WTC11 (cell line): Measurements from ENCODE around the gene LIMS2. TPM values are rescaled to one million over a fixed set of nuclear protein-coding genes. Genes with fewer than 3 reads are reported as not detected.

Source experiments
- ATAC-seq: fragments of 200-7000 bp; cut with Tn5 transposase; 2 replicates; pipeline ENCODE4 v1.10.0; 2021; ENCODE audit warnings: mild to moderate bottlenecking, moderate library complexity
- CTCF ChIA-PET: fragments of 300-600 bp; sonication (Branson Sonifier 250); formaldehyde crosslinking; loops from one replicate; lab custom pipeline; 2021; ENCODE audit warnings: antibody characterized with exemption; lab: Charles Lee
- POLR2A ChIA-PET: fragments of 350-600 bp; sonication (Branson Sonifier 250); formaldehyde crosslinking; loops from one replicate; lab custom pipeline; 2021; ENCODE audit warnings: antibody characterized with exemption; lab: Charles Lee
- DNase-seq: peaks from one replicate; pipeline ENCODE4 v3.0.0; 2021; ENCODE audit warnings: low spot score
- H3K27ac Mint-ChIP-seq: 2 replicates; pipeline ENCODE4 v1.8.0; 2021; ENCODE audit warnings: mixed read lengths
- H3K27me3 Mint-ChIP-seq: 2 replicates; pipeline ENCODE4 v1.8.0; 2021; ENCODE audit warnings: low read depth, mild to moderate bottlenecking, moderate library complexity, mixed read lengths
- H3K36me3 Mint-ChIP-seq: 2 replicates; pipeline ENCODE4 v1.8.0; 2021; ENCODE audit warnings: mixed read lengths
- H3K4me1 Mint-ChIP-seq: 2 replicates; pipeline ENCODE4 v1.8.0; 2022; ENCODE audit warnings: mixed read lengths
- H3K4me3 Mint-ChIP-seq: 2 replicates; pipeline ENCODE4 v1.8.0; 2021; ENCODE audit warnings: mild to moderate bottlenecking, moderate library complexity, mixed read lengths
- H3K9me3 Mint-ChIP-seq: 2 replicates; pipeline ENCODE4 v1.8.0; 2021; ENCODE audit warnings: mixed read lengths
- ARID4B ChIP-seq: sonication (generic); formaldehyde crosslinking; IDR thresholded peaks from 2 replicates; pipeline ENCODE4 v1.8.0; 2023; ENCODE audit warnings: missing genetic modification reagents, mild to moderate bottlenecking, borderline replicate concordance
- CBFB ChIP-seq: sonication (generic); formaldehyde crosslinking; IDR thresholded peaks from 2 replicates; pipeline ENCODE4 v1.8.1; 2022; ENCODE audit warnings: mild to moderate bottlenecking, low read depth, missing genetic modification reagents
- FOXK1 ChIP-seq: sonication (generic); formaldehyde crosslinking; IDR thresholded peaks from 2 replicates; pipeline ENCODE4 v1.8.0; 2022; ENCODE audit warnings: mild to moderate bottlenecking, moderate library complexity, missing genetic modification reagents
- GRHL2 ChIP-seq: fragments of 250-450 bp; sonication (Bioruptor Pico); IDR thresholded peaks from 2 replicates; pipeline ENCODE4 v1.8.0; 2022; ENCODE audit warnings: mild to moderate bottlenecking, moderate library complexity; ENCODE audit not compliant: insufficient replicate concordance, severe bottlenecking
- ZNF416 ChIP-seq: fragments of 250-450 bp; sonication (Bioruptor Pico); IDR thresholded peaks from 2 replicates; pipeline ENCODE4 v1.9.0; 2021; ENCODE audit warnings: mild to moderate bottlenecking, inconsistent platforms
- ZNF423 ChIP-seq: fragments of 250-450 bp; sonication (Bioruptor Pico); IDR thresholded peaks from 2 replicates; pipeline ENCODE4 v2.1.2; 2022; ENCODE audit warnings: mild to moderate bottlenecking, moderate library complexity
- ZNF512 ChIP-seq: sonication (generic); formaldehyde crosslinking; IDR thresholded peaks from 2 replicates; pipeline ENCODE4 v1.8.1; 2022; ENCODE audit warnings: missing genetic modification reagents, borderline replicate concordance
- total RNA-seq: library from RNA; stranded (reverse); gene quantifications from 3 replicates; pipeline ENCODE4 v1.2.3, GENCODE V29; 2021
- TF ChIP-seq, protein P1 (sequence below): sonication (generic); formaldehyde crosslinking; conservative IDR thresholded peaks from 2 replicates; pipeline ENCODE4 v1.8.1; 2022; ENCODE audit warnings: mild to moderate bottlenecking, missing genetic modification reagents
- TF ChIP-seq, protein P2 (sequence below): fragments of 250-450 bp; sonication (Bioruptor Pico); IDR thresholded peaks from 2 replicates; pipeline ENCODE4 v2.1.2; 2022; ENCODE audit warnings: mild to moderate bottlenecking, moderate library complexity

LIMS2 gene
- total RNA-seq, 1 experiment from 2014 or later = 2.4 TPM

DNA sequence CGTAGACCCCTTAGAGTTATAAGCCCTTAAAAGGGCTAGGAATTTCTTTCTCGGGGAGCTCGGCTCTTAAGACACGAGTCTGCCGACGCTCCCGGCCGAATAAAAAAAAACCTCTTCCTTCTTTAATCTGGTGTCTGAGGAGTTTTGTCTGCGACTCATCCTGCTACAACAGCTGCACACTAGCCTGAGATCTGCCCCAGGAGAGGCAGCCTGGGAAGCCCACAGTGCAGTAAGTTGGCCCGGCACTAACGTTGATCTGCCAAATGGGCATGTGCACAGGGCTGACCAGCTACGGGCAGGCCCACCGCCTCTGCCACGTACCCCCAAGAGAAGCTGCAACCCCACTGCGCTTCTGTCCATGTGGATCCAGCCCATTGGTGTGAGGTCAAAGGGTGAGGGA lies 8.4 kb upstream of the LIMS2 start:
- Mint-ChIP-seq H3K27me3 (peaks cover 6% of the 10 kb centered on the region), H3K9me3 (peaks cover 10% of the 10 kb centered on the region), H3K36me3 (peaks cover 5% of the 10 kb centered on the region), H3K27ac (no peak overlapping the region), H3K4me1 (no peaks in the 10 kb centered on the region), H3K4me3 (no peak overlapping the region)
- TF ChIP-seq FOXK1 (CRISPR knock-in tag) (no peak), GRHL2 (CRISPR knock-in tag) (no peak), ZNF416 (no peak), ZNF423 (no peak)
- TF ChIP-seq, protein P1, sequence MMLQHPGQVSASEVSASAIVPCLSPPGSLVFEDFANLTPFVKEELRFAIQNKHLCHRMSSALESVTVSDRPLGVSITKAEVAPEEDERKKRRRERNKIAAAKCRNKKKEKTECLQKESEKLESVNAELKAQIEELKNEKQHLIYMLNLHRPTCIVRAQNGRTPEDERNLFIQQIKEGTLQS (CRISPR knock-in tag) = no peak
- no peak for ATAC-seq
- no peak for DNase-seq
- ChIA-PET POLR2A (no interaction called here), CTCF (interaction anchor here (0.8 to 2.8 kb wide), 2 partner anchors 12 to 92 kb away, joined by 3 to 11 read pairs; no protein-coding TSS in a partner anchor)

DNA sequence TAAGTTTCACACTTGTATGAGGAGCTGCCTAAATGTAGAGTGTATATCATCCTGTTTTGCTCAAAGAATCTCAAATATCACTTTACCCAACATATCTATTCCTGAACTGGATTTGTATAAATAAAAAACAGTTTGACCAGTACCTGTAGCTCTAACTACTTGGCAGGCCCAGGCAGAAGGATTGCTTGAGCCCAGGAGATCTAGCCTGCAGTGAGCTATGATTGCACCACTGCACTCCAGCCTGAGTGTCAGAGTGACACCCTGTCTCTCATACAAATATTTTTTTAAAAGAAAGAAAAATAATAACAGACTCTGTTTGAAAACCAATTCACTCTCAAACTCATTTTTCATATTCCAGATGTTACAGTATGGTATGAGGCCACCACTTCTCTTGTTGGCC lies 7.7 kb upstream of the LIMS2 start:
- TF ChIP-seq, protein P2, sequence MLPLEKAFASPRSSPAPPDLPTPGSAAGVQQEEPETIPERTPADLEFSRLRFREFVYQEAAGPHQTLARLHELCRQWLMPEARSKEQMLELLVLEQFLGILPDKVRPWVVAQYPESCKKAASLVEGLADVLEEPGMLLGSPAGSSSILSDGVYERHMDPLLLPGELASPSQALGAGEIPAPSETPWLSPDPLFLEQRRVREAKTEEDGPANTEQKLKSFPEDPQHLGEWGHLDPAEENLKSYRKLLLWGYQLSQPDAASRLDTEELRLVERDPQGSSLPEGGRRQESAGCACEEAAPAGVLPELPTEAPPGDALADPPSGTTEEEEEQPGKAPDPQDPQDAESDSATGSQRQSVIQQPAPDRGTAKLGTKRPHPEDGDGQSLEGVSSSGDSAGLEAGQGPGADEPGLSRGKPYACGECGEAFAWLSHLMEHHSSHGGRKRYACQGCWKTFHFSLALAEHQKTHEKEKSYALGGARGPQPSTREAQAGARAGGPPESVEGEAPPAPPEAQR = no peak
- no peak for TF ChIP-seq CBFB (CRISPR knock-in tag)
- TF ChIP-seq ARID4B (CRISPR knock-in tag) = no peak
- DNase-seq (no peak), ATAC-seq (no peak)
- Mint-ChIP-seq H3K4me3 (no peak overlapping the region), H3K4me1 (no peaks in the 10 kb centered on the region), H3K36me3 (peaks cover 1% of the 10 kb centered on the region; the same call in 1 of the 2 replicates), H3K27me3 (peaks cover 9% of the 10 kb centered on the region), H3K27ac (no peak overlapping the region), H3K9me3 (peaks cover 3% of the 10 kb centered on the region)
- POLR2A ChIA-PET = no interaction called here
- CTCF ChIA-PET = interaction anchor here (0.8 to 2.8 kb wide), 2 partner anchors 13 to 92 kb away, joined by 3 to 11 read pairs; no protein-coding TSS in a partner anchor

DNA sequence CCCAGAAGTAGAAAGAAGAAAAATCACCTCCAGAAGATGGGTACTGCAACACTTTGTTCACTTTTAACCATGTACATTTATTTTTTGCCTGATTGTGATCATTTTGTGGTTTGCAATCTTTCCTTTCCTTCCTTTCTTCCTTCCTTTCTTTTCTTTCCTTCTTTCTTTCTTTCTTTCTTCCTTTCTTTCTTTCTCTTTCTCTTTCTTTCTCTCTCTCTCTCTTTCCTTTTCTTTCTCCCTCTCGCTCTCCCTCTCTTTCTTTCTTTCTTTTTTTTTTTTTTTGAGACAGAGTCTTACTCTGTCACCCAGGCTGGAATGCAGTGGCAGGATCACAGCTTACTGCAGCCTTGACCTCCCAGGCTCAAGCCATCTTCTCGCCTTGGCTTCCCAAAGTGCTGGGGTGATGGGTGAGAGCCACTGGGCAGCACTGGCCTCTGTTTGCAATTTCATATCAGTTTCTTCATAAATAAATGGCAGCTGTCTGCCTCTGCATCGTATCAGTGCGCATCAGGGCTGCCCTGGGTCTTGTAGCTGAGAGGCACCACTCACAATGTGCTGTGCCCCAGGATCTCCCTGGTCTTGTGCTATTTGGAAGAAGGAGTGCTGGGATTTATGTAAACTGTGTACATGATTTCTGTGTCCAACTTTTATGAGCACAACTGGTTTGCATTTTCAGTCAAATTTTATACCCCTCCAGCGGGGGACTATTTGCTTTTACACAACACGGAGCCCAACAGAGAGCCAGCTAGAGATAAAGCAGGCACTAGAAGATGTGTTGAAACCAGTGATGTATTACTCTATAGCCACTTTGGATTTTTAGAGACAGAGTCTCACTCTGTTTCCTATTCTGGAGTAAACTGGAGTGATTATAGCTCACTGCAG lies 6.9 kb upstream of the LIMS2 start:
- no peaks in the 10 kb centered on the region for H3K9me3 Mint-ChIP-seq
- TF ChIP-seq, protein P2 = no peak
- TF ChIP-seq ZNF512 = 0 out of 2 replicates have a peak, but pooled peaks have one; percentile 31
- no peak overlapping the region for H3K27ac Mint-ChIP-seq
- DNase-seq (no peak), ATAC-seq (no peak)
- ChIA-PET POLR2A (no interaction called here), CTCF (interaction anchor here (0.6 to 2.8 kb wide), 4 partner anchors 14 to 91 kb away, joined by 3 to 11 read pairs (median 10); no protein-coding TSS in a partner anchor)
- peaks cover 15% of the 10 kb centered on the region for H3K27me3 Mint-ChIP-seq
- no peak overlapping the region for H3K4me3 Mint-ChIP-seq
- no peaks in the 10 kb centered on the region for H3K36me3 Mint-ChIP-seq
- H3K4me1 Mint-ChIP-seq = no peaks in the 10 kb centered on the region
